Glomerular visceral epithelial cell (primary cell): ENCODE measurements around the gene FBXO24.
"Not testable (repeated sequence)": the region's sequence is repeated elsewhere in the genome, so short reads cannot be mapped to it uniquely, and the experiment has no call there.

ENCODE experiments used
- DNase-seq: peaks from one replicate; pipeline ENCODE4 v3.0.0-alpha.2; 2016; ENCODE audit errors: extremely low spot score

The FBXO24 gene

GRCh38 chr7:100586266-100587025 lies at the start of gene FBXO24:
FBXO24 (plus strand) TSS chr7:100586328; CDS start chr7:100586626, 298 bp downstream.
- peak; percentile 100 for DNase-seq

GRCh38 chr7:100536695-100537094 lies 49.4 kb upstream of the FBXO24 start:
- not testable (repeated sequence) for DNase-seq

GRCh38 chr7:100538348-100538653 lies 47.8 kb upstream of the FBXO24 start:
- DNase-seq: no peak

GRCh38 chr7:100538654-100539435 lies 47.3 kb upstream of the FBXO24 start, which contains the start of gene AGFG2:
AGFG2 (plus strand) TSS chr7:100539203; CDS start chr7:100539347, 144 bp downstream.
- peak; percentile 100 for DNase-seq

GRCh38 chr7:100539436-100540006 lies 46.6 kb upstream of the FBXO24 start:
- DNase-seq: no peak

- peak; percentile 22 for DNase-seq
These were observed 45.9 kb upstream of the FBXO24 start for GRCh38 chr7:100540073-100540723.

- DNase-seq: not testable (repeated sequence)
These were observed 44.8 kb upstream of the FBXO24 start for GRCh38 chr7:100541309-100541708.

- no peak for DNase-seq
These were observed 42.5 kb upstream of the FBXO24 start for GRCh38 chr7:100543586-100543985.

GRCh38 chr7:100544386-100544785 lies 41.7 kb upstream of the FBXO24 start:
- DNase-seq: no peak

GRCh38 chr7:100544967-100545359 lies 41.2 kb upstream of the FBXO24 start:
- DNase-seq: no peak

GRCh38 chr7:100545360-100546128 lies 40.6 kb upstream of the FBXO24 start:
- peak; percentile 81 for DNase-seq

- no peak for DNase-seq
These were observed 39.8 kb upstream of the FBXO24 start for GRCh38 chr7:100546129-100546925.

GRCh38 chr7:100546926-100547800 lies 39.0 kb upstream of the FBXO24 start:
- DNase-seq: no peak

GRCh38 chr7:100547872-100548271 lies 38.3 kb upstream of the FBXO24 start:
- DNase-seq: no peak

GRCh38 chr7:100548446-100548845 lies 37.7 kb upstream of the FBXO24 start:
- DNase-seq: not testable (repeated sequence)

- DNase-seq: no peak
These were observed 33.6 kb upstream of the FBXO24 start for GRCh38 chr7:100552532-100552931.

GRCh38 chr7:100553032-100553431 lies 33.1 kb upstream of the FBXO24 start:
- DNase-seq: no peak

GRCh38 chr7:100555701-100556100 lies 30.4 kb upstream of the FBXO24 start:
- DNase-seq: no peak

- no peak for DNase-seq
These were observed 29.6 kb upstream of the FBXO24 start for GRCh38 chr7:100556541-100556940.

GRCh38 chr7:100559127-100559526 lies 27.0 kb upstream of the FBXO24 start:
- DNase-seq: no peak
